ENCODE results near the gene ELOVL5. TPM values are rescaled to one million over a fixed set of nuclear protein-coding genes. Genes with fewer than 3 reads are reported as not detected.

ELOVL5 gene
- total RNA-seq, 4 donors from 2014 or later: 55.2 to 80.2 (median 64.8) TPM

- H3K4me1 ChIP-seq: peaks cover 0 to 9% (median 4%) of the 10 kb centered on the region in 4 donors
- DNase-seq (ENCODE audit: extremely low spot score): no peak
- no peaks in the 10 kb centered on the region for H3K9me3 ChIP-seq
- WGBS: 65% methylated on average over 4 of the region's 4 CpGs
- intact Hi-C loops (cut with DNase I): loop anchor here (10.0 kb wide), 2 partner anchors 89 to 201 kb away; no protein-coding TSS in a partner anchor
- H3K36me3 ChIP-seq: peaks cover 28 to 79% (median 74%) of the 10 kb centered on the region in 4 donors
- no peak overlapping the region for H3K4me3 ChIP-seq
- no peaks in the 10 kb centered on the region for H3K27me3 ChIP-seq
- no peak overlapping the region for H3K27ac ChIP-seq (replicated peaks in 1 of 4)
- no peak for TF ChIP-seq POLR2A (IDR thresholded peaks at IDR 0.05; ENCODE audit: low read depth)
- TF ChIP-seq CTCF (IDR thresholded peaks at IDR 0.05): no peak
- no peak for TF ChIP-seq EP300 (IDR thresholded peaks at IDR 0.05)
- no peak for TF ChIP-seq POLR2AphosphoS5 (IDR thresholded peaks at IDR 0.05)
These were observed 75.4 kb downstream of the ELOVL5 start for GRCh38 chr6:53273370-53273769.

GRCh38 chr6:53269827-53270226, 78.9 kb downstream of the ELOVL5 start:
- Histone ChIP-seq H3K4me3 (no peak overlapping the region), H3K36me3 (peaks cover 26 to 98% (median 72%) of the 10 kb centered on the region in 4 donors), H3K9me3 (no peaks in the 10 kb centered on the region), H3K27me3 (no peaks in the 10 kb centered on the region), H3K27ac (replicated peaks in 1 of 4) (no peak overlapping the region), H3K4me1 (peaks cover 0 to 5% (median 0%) of the 10 kb centered on the region in 4 donors)
- no peak for DNase-seq (ENCODE audit: extremely low spot score)
- WGBS: 88% methylated on average over 4 of the region's 5 CpGs
- TF ChIP-seq POLR2AphosphoS5 (IDR thresholded peaks at IDR 0.05) (no peak), EP300 (IDR thresholded peaks at IDR 0.05) (no peak)
- intact Hi-C loops (cut with DNase I): loop anchor here (10.0 kb wide), 2 partner anchors 85 to 205 kb away; no protein-coding TSS in a partner anchor

- no peak for DNase-seq (ENCODE audit: extremely low spot score)
- intact Hi-C loops (cut with DNase I): no loop called here
- no peaks in the 10 kb centered on the region for H3K9me3 ChIP-seq
- no peak overlapping the region for H3K27ac ChIP-seq (replicated peaks in 1 of 4)
- WGBS: 89% methylated on average over 6 of the region's 6 CpGs
- H3K4me3 ChIP-seq: no peak overlapping the region
- no peak for TF ChIP-seq CTCF (IDR thresholded peaks at IDR 0.05)
- TF ChIP-seq POLR2A (IDR thresholded peaks at IDR 0.05; ENCODE audit: low read depth): no peak
- TF ChIP-seq POLR2AphosphoS5 (IDR thresholded peaks at IDR 0.05): no peak
- no peak for TF ChIP-seq EP300 (IDR thresholded peaks at IDR 0.05)
- H3K4me1 ChIP-seq: peaks cover 0 to 5% (median 0%) of the 10 kb centered on the region in 4 donors
- H3K36me3 ChIP-seq: peaks cover 23 to 98% (median 67%) of the 10 kb centered on the region in 4 donors
- H3K27me3 ChIP-seq: no peaks in the 10 kb centered on the region
These were observed 79.7 kb downstream of the ELOVL5 start for GRCh38 chr6:53268858-53269608.

GRCh38 chr6:53266553-53267090, 82.1 kb downstream of the ELOVL5 start:
- peaks cover 0 to 5% (median 0%) of the 10 kb centered on the region in 4 donors for H3K4me1 ChIP-seq
- no peak for TF ChIP-seq POLR2AphosphoS5 (IDR thresholded peaks at IDR 0.05)
- no peaks in the 10 kb centered on the region for H3K9me3 ChIP-seq
- 90% methylated on average over 4 of the region's 4 CpGs for WGBS
- no peak overlapping the region for H3K4me3 ChIP-seq
- H3K36me3 ChIP-seq: peaks cover 15 to 96% (median 55%) of the 10 kb centered on the region in 4 donors
- no peaks in the 10 kb centered on the region for H3K27me3 ChIP-seq
- H3K27ac ChIP-seq (replicated peaks in 1 of 4): no peak overlapping the region
- no peak for DNase-seq (ENCODE audit: extremely low spot score)
- intact Hi-C loops (cut with DNase I): no loop called here

GRCh38 chr6:53264915-53265607, 83.7 kb downstream of the ELOVL5 start:
- no peak for DNase-seq (ENCODE audit: extremely low spot score)
- no peak overlapping the region for H3K4me3 ChIP-seq
- peaks cover 0 to 5% (median 0%) of the 10 kb centered on the region in 4 donors for H3K4me1 ChIP-seq
- H3K36me3 ChIP-seq: peaks cover 26 to 96% (median 53%) of the 10 kb centered on the region in 4 donors
- no peak overlapping the region for H3K27ac ChIP-seq (replicated peaks in 1 of 4)
- intact Hi-C loops (cut with DNase I): no loop called here
- no peaks in the 10 kb centered on the region for H3K27me3 ChIP-seq
- WGBS: 58% methylated on average over 5 of the region's 5 CpGs
- H3K9me3 ChIP-seq: no peaks in the 10 kb centered on the region
- TF ChIP-seq CTCF (IDR thresholded peaks at IDR 0.05) (no peak), POLR2A (IDR thresholded peaks at IDR 0.05; ENCODE audit: low read depth) (no peak), POLR2AphosphoS5 (IDR thresholded peaks at IDR 0.05) (no peak), EP300 (IDR thresholded peaks at IDR 0.05) (no peak)

Data from esophagus muscularis mucosa (tissue), 4 donors.